ENCODE data around the gene HEG1. TPM values are rescaled to one million over a fixed set of nuclear protein-coding genes. Genes with fewer than 3 reads are reported as not detected.

HEG1 gene
- total RNA-seq, 1 experiment from 2014 or later: 34.3 TPM

- peak; percentile 68 for DNase-seq (ENCODE audit: low spot score)
- Histone ChIP-seq H3K27me3 (replicated peaks; ENCODE audit: insufficient read depth, low read depth, low read length, poor library complexity) (no peaks in the 10 kb centered on the region), H3K27ac (ENCODE audit: low read depth, low read length, poor library complexity, severe bottlenecking) (peak overlapping the region; percentile 18)
These were observed 72.9 kb downstream of the HEG1 start for GRCh38 chr3:124982855-124983254.

GRCh38 chr3:124981472-124981871 is 74.3 kb downstream of the HEG1 start:
- ChIA-PET CTCF (no interaction called here), POLR2A (ENCODE audit: low non-redundant PET) (no interaction called here)
- Histone ChIP-seq H3K27me3 (replicated peaks; ENCODE audit: insufficient read depth, low read depth, low read length, poor library complexity) (no peaks in the 10 kb centered on the region), H3K4me1 (ENCODE audit: insufficient read depth, low read length, poor library complexity, severe bottlenecking) (peaks cover 15% of the 10 kb centered on the region), H3K27ac (ENCODE audit: low read depth, low read length, poor library complexity, severe bottlenecking) (peak overlapping the region; percentile 35), H3K36me3 (ENCODE audit: insufficient read depth, low read length, poor library complexity, severe bottlenecking) (no peaks in the 10 kb centered on the region), H3K9me3 (ENCODE audit: low read depth, low read length, poor library complexity, severe bottlenecking) (no peaks in the 10 kb centered on the region), H3K4me3 (ENCODE audit: low read depth, low read length, poor library complexity, severe bottlenecking) (no peak overlapping the region)
- no TSS peak for BruUV-seq (replicated peaks)
- no peak for DNase-seq (ENCODE audit: low spot score)
- no peak for TF ChIP-seq CTCF (conservative IDR thresholded peaks at IDR 0.05; ENCODE audit: low read depth, low read length)
- no peak for TF ChIP-seq EZH2 (IDR thresholded peaks at IDR 0.05; ENCODE audit: borderline replicate concordance, low read depth, low read length, poor library complexity, severe bottlenecking)
- intact Hi-C loops (cut with micrococcal nuclease; ENCODE audit: unreplicated experiment): no loop called here

More at GRCh38 chr3:124982855-124983254, 72.9 kb downstream of the HEG1 start:
- TF ChIP-seq CTCF (conservative IDR thresholded peaks at IDR 0.05; ENCODE audit: low read depth, low read length): no peak
- no peak for TF ChIP-seq EZH2 (IDR thresholded peaks at IDR 0.05; ENCODE audit: borderline replicate concordance, low read depth, low read length, poor library complexity, severe bottlenecking)
- intact Hi-C loops (cut with micrococcal nuclease; ENCODE audit: unreplicated experiment): no loop called here
- Histone ChIP-seq H3K9me3 (ENCODE audit: low read depth, low read length, poor library complexity, severe bottlenecking) (no peaks in the 10 kb centered on the region), H3K36me3 (ENCODE audit: insufficient read depth, low read length, poor library complexity, severe bottlenecking) (no peaks in the 10 kb centered on the region), H3K4me1 (ENCODE audit: insufficient read depth, low read length, poor library complexity, severe bottlenecking) (peaks cover 15% of the 10 kb centered on the region), H3K4me3 (ENCODE audit: low read depth, low read length, poor library complexity, severe bottlenecking) (no peak overlapping the region)
- no TSS peak for BruUV-seq (replicated peaks)
- CTCF ChIA-PET: no interaction called here
- POLR2A ChIA-PET (ENCODE audit: low non-redundant PET): interaction anchor here (0.6 kb wide), 1 partner anchor 971 kb away, joined by 4 read pairs; no protein-coding TSS in a partner anchor

GRCh38 chr3:124978627-124979026 is 77.2 kb downstream of the HEG1 start:
- BruUV-seq (replicated peaks): no TSS peak
- Histone ChIP-seq H3K27me3 (replicated peaks; ENCODE audit: insufficient read depth, low read depth, low read length, poor library complexity) (no peaks in the 10 kb centered on the region), H3K9me3 (ENCODE audit: low read depth, low read length, poor library complexity, severe bottlenecking) (no peaks in the 10 kb centered on the region), H3K4me3 (ENCODE audit: low read depth, low read length, poor library complexity, severe bottlenecking) (no peak overlapping the region), H3K36me3 (ENCODE audit: insufficient read depth, low read length, poor library complexity, severe bottlenecking) (no peaks in the 10 kb centered on the region), H3K27ac (ENCODE audit: low read depth, low read length, poor library complexity, severe bottlenecking) (no peak overlapping the region), H3K4me1 (ENCODE audit: insufficient read depth, low read length, poor library complexity, severe bottlenecking) (no peaks in the 10 kb centered on the region)
- ChIA-PET POLR2A (ENCODE audit: low non-redundant PET) (no interaction called here), CTCF (no interaction called here)
- intact Hi-C loops (cut with micrococcal nuclease; ENCODE audit: unreplicated experiment): no loop called here
- DNase-seq (ENCODE audit: low spot score): no peak
- TF ChIP-seq EZH2 (IDR thresholded peaks at IDR 0.05; ENCODE audit: borderline replicate concordance, low read depth, low read length, poor library complexity, severe bottlenecking) (no peak), CTCF (conservative IDR thresholded peaks at IDR 0.05; ENCODE audit: low read depth, low read length) (no peak)

All from A673 (cell line).